Measurements from ENCODE around the gene DNAJC11.
"Not testable (repeated sequence)": the region's sequence is repeated elsewhere in the genome, so short reads cannot be mapped to it uniquely, and the experiment has no call there.

DNAJC11 gene

DNA sequence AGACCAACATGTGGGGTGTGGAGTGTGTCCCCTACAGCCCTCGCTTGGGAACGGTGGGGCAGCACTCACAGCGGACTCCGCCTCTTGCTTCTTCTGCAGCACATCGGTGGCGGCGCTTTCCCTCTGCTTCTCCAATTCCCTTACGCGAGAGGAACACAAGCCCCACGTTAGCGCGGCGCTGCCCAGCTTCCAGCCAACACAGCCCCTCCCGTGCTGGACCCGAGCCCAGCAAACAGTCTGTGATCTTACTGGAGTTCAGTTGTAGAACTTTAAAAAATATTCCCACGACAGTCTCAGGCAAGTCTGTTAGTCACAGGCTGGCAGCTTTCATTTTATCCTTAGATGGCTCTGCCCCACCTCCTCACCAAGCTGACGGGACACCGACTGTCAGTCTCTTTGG lies 63.4 kb downstream of the DNAJC11 start:
- DNase-seq (ENCODE audit: extremely low read depth, low read depth), result no peak
- H3K4me3 ChIP-seq (replicated peaks; ENCODE audit: low read depth, low read length), result no peak overlapping the region
- TF ChIP-seq, protein P1, sequence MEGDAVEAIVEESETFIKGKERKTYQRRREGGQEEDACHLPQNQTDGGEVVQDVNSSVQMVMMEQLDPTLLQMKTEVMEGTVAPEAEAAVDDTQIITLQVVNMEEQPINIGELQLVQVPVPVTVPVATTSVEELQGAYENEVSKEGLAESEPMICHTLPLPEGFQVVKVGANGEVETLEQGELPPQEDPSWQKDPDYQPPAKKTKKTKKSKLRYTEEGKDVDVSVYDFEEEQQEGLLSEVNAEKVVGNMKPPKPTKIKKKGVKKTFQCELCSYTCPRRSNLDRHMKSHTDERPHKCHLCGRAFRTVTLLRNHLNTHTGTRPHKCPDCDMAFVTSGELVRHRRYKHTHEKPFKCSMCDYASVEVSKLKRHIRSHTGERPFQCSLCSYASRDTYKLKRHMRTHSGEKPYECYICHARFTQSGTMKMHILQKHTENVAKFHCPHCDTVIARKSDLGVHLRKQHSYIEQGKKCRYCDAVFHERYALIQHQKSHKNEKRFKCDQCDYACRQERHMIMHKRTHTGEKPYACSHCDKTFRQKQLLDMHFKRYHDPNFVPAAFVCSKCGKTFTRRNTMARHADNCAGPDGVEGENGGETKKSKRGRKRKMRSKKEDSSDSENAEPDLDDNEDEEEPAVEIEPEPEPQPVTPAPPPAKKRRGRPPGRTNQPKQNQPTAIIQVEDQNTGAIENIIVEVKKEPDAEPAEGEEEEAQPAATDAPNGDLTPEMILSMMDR (IDR thresholded peaks at IDR 0.05; ENCODE audit: low read depth, low read length, missing control alignments), result no peak

GRCh38 chr1:6637770-6638169 lies 63.8 kb downstream of the DNAJC11 start:
- no peak for DNase-seq (ENCODE audit: extremely low read depth, low read depth)
- TF ChIP-seq, protein P1 (IDR thresholded peaks at IDR 0.05; ENCODE audit: low read depth, low read length, missing control alignments), result no peak

GRCh38 chr1:6636778-6637177 lies 64.8 kb downstream of the DNAJC11 start:
- DNase-seq (ENCODE audit: extremely low read depth, low read depth); H3K4me3 ChIP-seq (replicated peaks; ENCODE audit: low read depth, low read length): not testable (repeated sequence)

More at GRCh38 chr1:6637770-6638169, 63.8 kb downstream of the DNAJC11 start:
- no peak overlapping the region for H3K4me3 ChIP-seq (replicated peaks; ENCODE audit: low read depth, low read length)

DNA sequence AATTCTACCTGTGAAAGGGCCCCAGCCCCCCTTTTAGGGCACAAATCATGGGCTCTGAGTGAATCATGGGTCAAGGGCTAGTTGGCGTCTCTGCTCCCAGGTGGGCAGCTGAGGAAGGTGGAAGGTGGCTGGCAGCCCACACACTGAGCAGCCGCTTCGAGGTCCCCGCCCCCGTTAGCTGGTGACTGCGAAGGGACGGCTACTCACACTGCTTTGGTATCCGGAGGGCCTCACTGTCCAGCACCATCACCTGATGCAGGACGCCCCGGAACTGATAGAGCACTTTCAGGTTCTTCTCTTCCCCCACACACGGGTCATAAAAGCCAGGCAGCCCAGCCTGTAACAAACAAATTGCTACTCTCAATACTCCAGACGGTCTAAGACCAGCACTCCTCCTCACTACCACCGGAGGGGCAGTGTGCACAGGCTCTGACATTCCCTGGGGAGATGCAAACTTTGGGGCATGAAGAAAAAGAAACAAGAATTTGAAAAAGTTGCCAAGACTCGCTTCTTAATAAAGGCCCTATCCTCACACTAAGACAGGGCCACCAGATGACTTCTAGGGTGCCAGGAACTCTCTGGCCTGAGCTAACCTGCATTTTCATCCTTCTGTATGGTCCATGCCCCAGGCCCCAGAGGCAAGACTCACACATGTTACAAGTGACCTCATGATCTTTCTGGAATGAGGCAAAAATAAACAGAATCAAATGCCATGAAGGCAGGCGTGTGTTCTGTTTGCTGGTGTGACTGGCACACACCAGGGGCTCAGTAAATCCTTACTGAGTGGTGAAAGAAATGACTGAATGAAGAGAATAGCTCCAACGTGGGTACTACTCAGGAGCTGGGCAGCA lies 65.5 kb downstream of the DNAJC11 start:
- no peak overlapping the region for H3K4me3 ChIP-seq (replicated peaks; ENCODE audit: low read depth, low read length)
- TF ChIP-seq, protein P1 (IDR thresholded peaks at IDR 0.05; ENCODE audit: low read depth, low read length, missing control alignments), result no peak
- DNase-seq (ENCODE audit: extremely low read depth, low read depth), result no peak

DNA sequence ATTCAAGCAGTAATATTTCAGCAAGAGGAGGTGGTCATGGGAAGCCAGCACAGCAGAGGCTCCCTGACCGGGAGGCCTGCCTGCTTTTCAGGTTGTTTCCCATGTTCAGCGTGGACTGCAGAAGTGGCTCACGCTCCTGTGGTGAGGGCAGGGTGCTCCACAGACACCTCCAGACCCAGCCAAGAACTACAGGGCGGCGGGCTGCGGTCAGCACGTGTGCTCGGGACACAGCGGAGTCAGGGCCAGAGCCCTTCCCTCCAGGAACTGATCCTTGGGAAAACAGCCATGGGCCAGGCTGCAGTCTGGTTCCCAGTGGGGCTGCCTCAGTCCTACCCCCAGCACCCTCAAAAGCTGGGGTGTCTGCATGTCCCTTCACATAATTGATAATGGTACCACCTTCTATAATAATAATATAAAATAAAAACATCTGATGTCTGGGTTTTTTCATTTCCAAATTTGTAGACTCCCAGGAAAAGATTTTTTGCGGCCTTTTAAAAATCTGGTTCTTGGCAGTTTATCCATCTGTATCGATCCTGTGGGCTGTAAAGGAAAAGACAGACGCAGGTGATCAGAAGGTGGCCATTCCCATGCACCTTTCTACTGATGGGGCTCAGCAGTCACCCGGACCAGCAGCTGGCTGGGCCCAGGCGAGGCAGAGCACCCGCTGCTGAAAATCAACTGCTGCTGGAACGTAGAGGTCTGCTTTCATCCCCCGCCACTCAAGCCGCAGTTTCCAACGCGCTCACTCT lies 66.3 kb downstream of the DNAJC11 start:
- DNase-seq (ENCODE audit: extremely low read depth, low read depth), result no peak
- TF ChIP-seq, protein P1 (IDR thresholded peaks at IDR 0.05; ENCODE audit: low read depth, low read length, missing control alignments), result no peak
- H3K4me3 ChIP-seq (replicated peaks; ENCODE audit: low read depth, low read length), result no peak overlapping the region

DNA sequence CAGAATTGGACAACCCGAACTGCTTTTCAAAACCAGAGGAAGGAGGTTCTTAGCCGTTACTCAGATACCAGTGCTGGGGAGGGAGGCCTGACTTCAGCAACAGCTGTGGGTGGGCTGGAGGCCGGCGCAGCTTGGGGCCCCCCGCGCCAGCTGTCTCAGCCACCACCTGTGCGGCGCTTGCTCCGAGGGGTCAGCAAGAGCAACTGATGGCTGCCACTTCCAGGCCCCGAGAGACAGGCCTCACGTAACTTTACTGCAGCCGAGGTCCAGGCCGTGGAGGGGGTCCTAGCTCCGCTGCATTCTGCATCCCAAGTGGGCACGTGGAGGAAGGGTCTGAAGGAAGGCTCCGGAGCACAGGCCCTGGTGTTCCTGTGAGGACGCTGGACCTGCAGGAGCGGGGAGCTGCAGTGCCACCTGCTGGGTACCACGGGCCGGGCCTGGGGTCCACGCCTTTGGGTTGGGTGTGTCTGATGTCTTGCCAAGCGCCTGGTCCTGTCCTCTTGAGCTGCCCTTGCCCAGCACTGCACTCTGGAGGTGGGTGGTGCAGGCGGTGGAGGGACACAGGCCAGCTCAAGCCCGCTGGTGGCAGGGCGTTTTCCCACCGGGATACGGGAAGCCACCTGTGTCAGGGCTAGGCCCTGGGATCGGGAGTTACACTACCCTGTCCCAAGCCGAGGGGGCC lies 67.1 kb downstream of the DNAJC11 start:
- no peak for DNase-seq (ENCODE audit: extremely low read depth, low read depth)
- no peak overlapping the region for H3K4me3 ChIP-seq (replicated peaks; ENCODE audit: low read depth, low read length)
- TF ChIP-seq, protein P1 (IDR thresholded peaks at IDR 0.05; ENCODE audit: low read depth, low read length, missing control alignments), result peak; percentile 62
